ENCODE results near the gene RABAC1.
"Not testable (repeated sequence)": the region's sequence is repeated elsewhere in the genome, so short reads cannot be mapped to it uniquely, and the experiment has no call there.

The RABAC1 gene

GRCh38 chr19:41959056-41960053 lies at the start of gene RABAC1:
Gene RABAC1, minus strand, starts transcription at chr19:41959321. Its CDS starts 29 bp downstream, at chr19:41959292.
- DNase-seq (ENCODE audit: low spot score): peak; percentile 93

- no peak for DNase-seq (ENCODE audit: low spot score)
Measured at GRCh38 chr19:42006569-42006968, 47.4 kb upstream of the RABAC1 start.

GRCh38 chr19:42005504-42005903 lies 46.4 kb upstream of the RABAC1 start:
- DNase-seq (ENCODE audit: low spot score): no peak

- no peak for DNase-seq (ENCODE audit: low spot score)
Measured at GRCh38 chr19:42003506-42004294, 44.6 kb upstream of the RABAC1 start.

- DNase-seq (ENCODE audit: low spot score): no peak
Measured at GRCh38 chr19:41999878-42000208, 40.7 kb upstream of the RABAC1 start.

- no peak for DNase-seq (ENCODE audit: low spot score)
Measured at GRCh38 chr19:41999071-41999877, 40.2 kb upstream of the RABAC1 start.

GRCh38 chr19:41998246-41999020 lies 39.3 kb upstream of the RABAC1 start:
- DNase-seq (ENCODE audit: low spot score): peak; percentile 34

GRCh38 chr19:41997851-41998229 lies 38.7 kb upstream of the RABAC1 start:
- DNase-seq (ENCODE audit: low spot score): no peak

GRCh38 chr19:41997121-41997850 lies 38.2 kb upstream of the RABAC1 start:
- DNase-seq (ENCODE audit: low spot score): no peak

- DNase-seq (ENCODE audit: low spot score): no peak
Measured at GRCh38 chr19:41995959-41996797, 37.1 kb upstream of the RABAC1 start.

- DNase-seq (ENCODE audit: low spot score): no peak
Measured at GRCh38 chr19:41994994-41995958, 36.2 kb upstream of the RABAC1 start.

- no peak for DNase-seq (ENCODE audit: low spot score)
Measured at GRCh38 chr19:41994521-41994971, 35.4 kb upstream of the RABAC1 start.

- DNase-seq (ENCODE audit: low spot score): peak; percentile 55
Measured at GRCh38 chr19:41993612-41994483, 34.7 kb upstream of the RABAC1 start, which contains the start of gene ATP1A3. Gene ATP1A3, minus strand, starts transcription at chr19:41994230. Its CDS starts 154 bp downstream, at chr19:41994076.

- DNase-seq (ENCODE audit: low spot score): not testable (repeated sequence)
Measured at GRCh38 chr19:41991925-41992569, 32.9 kb upstream of the RABAC1 start.

- DNase-seq (ENCODE audit: low spot score): no peak
Measured at GRCh38 chr19:41991025-41991424, 31.9 kb upstream of the RABAC1 start.

- no peak for DNase-seq (ENCODE audit: low spot score)
Measured at GRCh38 chr19:41990615-41991014, 31.5 kb upstream of the RABAC1 start.

GRCh38 chr19:41990028-41990427 lies 30.9 kb upstream of the RABAC1 start:
- DNase-seq (ENCODE audit: low spot score): no peak
